HepG2 (cell line): ENCODE results near the gene TRMT1. TPM values are rescaled to one million over a fixed set of nuclear protein-coding genes. Genes with fewer than 3 reads are reported as not detected.

ENCODE experiments used
- ATAC-seq: fragments of 200-7000 bp; cut with Tn5 transposase; 3 replicates; pipeline ENCODE4 v1.9.1; 2020; ENCODE audit warnings: mild to moderate bottlenecking, moderate library complexity
- BruUV-seq: library from RNA; stranded (reverse); fragments of 400-500 nt; replicated peaks from 2 replicates; lab custom pipeline; 2021; lab: Mats Ljungman, UMichigan
- CTCF ChIA-PET: fragments of 300-600 bp; formaldehyde crosslinking; extraction: SDS; loops from one replicate; lab custom pipeline; 2021; ENCODE audit warnings: low total read pairs, inconsistent platforms, low intra/inter-chr PET ratio; lab: Yijun Ruan, JAX
- POLR2A ChIA-PET: fragments of 350-600 bp; sonication (Branson Sonifier 250); formaldehyde crosslinking; loops from one replicate; lab custom pipeline; 2020; ENCODE audit warnings: antibody characterized with exemption, inconsistent platforms; lab: Yijun Ruan, JAX
- DNase-seq: peaks from one replicate; pipeline ENCODE4 v3.0.0-alpha.2; 2015; ENCODE audit warnings: low spot score
- FAIRE-seq: peaks from 3 replicates; lab custom pipeline; 2011; peaks lifted over from hg19 to GRCh38; lab: Jason Lieb, UNC
- H2AFZ ChIP-seq: one replicate; pipeline ENCODE4 v1.6.1; 2011; ENCODE audit warnings: low read length, inconsistent platforms
- H3K27ac ChIP-seq: fragments of 300-600 bp; 3 replicates; pipeline ENCODE4 v1.8.0; 2011; ENCODE audit warnings: mixed run types, mild to moderate bottlenecking, mixed read lengths, low read length, inconsistent platforms; ENCODE audit not compliant: insufficient read depth; ENCODE audit errors: extremely low read length
- H3K27me3 ChIP-seq, 2 experiments: fragments of 200-600 bp in 1 of 2; 2 replicates in 1 of 2; 3 replicates in 1 of 2; pipeline versions ENCODE4 v1.6.0 to v1.8.0; 2011; ENCODE audit warnings: low read length in 2 of 2, mild to moderate bottlenecking in 2 of 2, moderate library complexity in 2 of 2, inconsistent platforms in 1 of 2; ENCODE audit not compliant: insufficient read depth in 2 of 2, control insufficient read depth in 1 of 2
- H3K36me3 ChIP-seq, 2 experiments: fragments of 200-600 bp in 1 of 2; replicated peaks in 1 of 2; 2 replicates in 1 of 2; 3 replicates in 1 of 2; pipeline versions ENCODE4 v1.5.1 to v1.8.0; 2011; ENCODE audit warnings: low read length in 2 of 2, inconsistent platforms in 1 of 2; ENCODE audit not compliant: insufficient read depth in 2 of 2, control insufficient read depth in 1 of 2
- H3K4me1 ChIP-seq: 2 replicates; pipeline ENCODE4 v1.5.1; 2012; ENCODE audit warnings: low read length, inconsistent platforms; ENCODE audit not compliant: insufficient read depth
- H3K4me2 ChIP-seq: 2 replicates; pipeline ENCODE4 v1.6.0; 2011; ENCODE audit warnings: low read depth, low read length, inconsistent platforms
- H3K4me3 ChIP-seq, 3 experiments: fragments of 200-600 bp in 1 of 3; sonication (generic), shearing (Covaris generic) in 1 of 3; replicated peaks in 1 of 3; 2 replicates each; pipeline ENCODE4 v1.5.1; 2011 to 2016; ENCODE audit warnings: low read length in 3 of 3, inconsistent platforms in 2 of 3, low read depth in 2 of 3, mild to moderate bottlenecking in 2 of 3, control low read depth in 1 of 3, mixed read lengths in 1 of 3; ENCODE audit not compliant: insufficient read depth in 1 of 3
- H3K79me2 ChIP-seq: one replicate; pipeline ENCODE4 v1.6.1; 2011; ENCODE audit warnings: low read length, inconsistent platforms; ENCODE audit not compliant: insufficient read depth
- H3K9ac ChIP-seq: 2 replicates; pipeline ENCODE4 v1.6.0; 2011; ENCODE audit warnings: mild to moderate bottlenecking, low read depth, low read length, inconsistent platforms; ENCODE audit not compliant: insufficient read depth
- H3K9me3 ChIP-seq: 2 replicates; pipeline ENCODE4 v1.5.1; 2012; ENCODE audit warnings: mild to moderate bottlenecking, low read length
- H4K20me1 ChIP-seq: 2 replicates; pipeline ENCODE4 v1.6.0; 2011; ENCODE audit warnings: inconsistent platforms, mild to moderate bottlenecking, low read length, moderate library complexity; ENCODE audit not compliant: insufficient read depth
- KMT2A ChIP-seq: sonication (generic); formaldehyde crosslinking; IDR thresholded peaks from 2 replicates; pipeline ENCODE4 v1.4.0; 2020; ENCODE audit warnings: missing genetic modification reagents
- POLR2G ChIP-seq: fragments of 200-400 bp; formaldehyde crosslinking; IDR thresholded peaks from 2 replicates; pipeline ENCODE4 v1.6.1; 2018; ENCODE audit warnings: mild to moderate bottlenecking, low read depth, low read length, moderate library complexity
- YY1 ChIP-seq: IDR thresholded peaks from 2 replicates; pipeline ENCODE4 v1.6.1; 2011; ENCODE audit warnings: low read length, low read depth, moderate library complexity, mild to moderate bottlenecking; ENCODE audit not compliant: insufficient read depth, insufficient replicate concordance
- ZBTB8A ChIP-seq: sonication (generic); formaldehyde crosslinking; IDR thresholded peaks from 2 replicates; pipeline ENCODE4 v1.4.0; 2020; ENCODE audit warnings: mild to moderate bottlenecking, low read depth, missing genetic modification reagents, borderline replicate concordance
- ZNF33B ChIP-seq: sonication (generic); formaldehyde crosslinking; IDR thresholded peaks from 2 replicates; pipeline ENCODE4 v1.5.1; 2020; ENCODE audit warnings: mild to moderate bottlenecking, missing genetic modification reagents
- WGBS: methylation state at CpG from one replicate; pipeline ENCODE4 v1.1.6; 2017; ENCODE audit warnings: low lambda C conversion rate; 5-methylcytosine and 5-hydroxymethylcytosine counted together
- in situ Hi-C: cut with HindIII; loops from 2 replicates; pipeline ENCODE4 v1.10.0; 2017; ENCODE audit warnings: low pct_unique_long_range_greater_than_20kb; ENCODE audit not compliant: extremely low pct_ligation_motif_present
- intact Hi-C: fragments of 100-400 bp; cut with micrococcal nuclease; formaldehyde crosslinking; loops from one replicate; pipeline ENCODE4 v1.10.0; 2022; ENCODE audit not compliant: unreplicated experiment
- polyA plus RNA-seq, 8 experiments: library from polyadenylated mRNA; depleted of rRNA in 3 of 8; stranded (reverse) in 7 of 8; unstranded in 1 of 8; fragments of >200 nt; fragmentation: Illumina TruSeq in 4 of 8; extraction: Trizol in 4 of 8; gene quantifications; 2 replicates each; pipeline versions ENCODE4 v1.2.1 to v1.2.3, GENCODE V29; 2011 to 2016; ENCODE audit warnings: low read depth in 4 of 8, missing spikeins in 1 of 8, mixed read lengths in 1 of 8; ENCODE audit not compliant: insufficient read depth in 1 of 8
- total RNA-seq, 5 experiments: library from RNA; depleted of rRNA; stranded (reverse); fragments of >200 nt; fragmentation: Illumina TruSeq; extraction: Trizol; gene quantifications; 2 replicates each; pipeline ENCODE4 v1.2.3, GENCODE V29; 2016; ENCODE audit warnings: low read depth in 1 of 5
- TF ChIP-seq, protein P1 (sequence below): sonication (generic); formaldehyde crosslinking; IDR thresholded peaks from 2 replicates; pipeline ENCODE4 v1.4.0; 2020; ENCODE audit warnings: missing genetic modification reagents

TRMT1 gene
- total and polyA plus RNA-seq, 2 of the 13 experiments (the other 11 are each of a cell fraction or from before 2014, with no cell fraction given) = 35.5 to 44.1 TPM

DNA sequence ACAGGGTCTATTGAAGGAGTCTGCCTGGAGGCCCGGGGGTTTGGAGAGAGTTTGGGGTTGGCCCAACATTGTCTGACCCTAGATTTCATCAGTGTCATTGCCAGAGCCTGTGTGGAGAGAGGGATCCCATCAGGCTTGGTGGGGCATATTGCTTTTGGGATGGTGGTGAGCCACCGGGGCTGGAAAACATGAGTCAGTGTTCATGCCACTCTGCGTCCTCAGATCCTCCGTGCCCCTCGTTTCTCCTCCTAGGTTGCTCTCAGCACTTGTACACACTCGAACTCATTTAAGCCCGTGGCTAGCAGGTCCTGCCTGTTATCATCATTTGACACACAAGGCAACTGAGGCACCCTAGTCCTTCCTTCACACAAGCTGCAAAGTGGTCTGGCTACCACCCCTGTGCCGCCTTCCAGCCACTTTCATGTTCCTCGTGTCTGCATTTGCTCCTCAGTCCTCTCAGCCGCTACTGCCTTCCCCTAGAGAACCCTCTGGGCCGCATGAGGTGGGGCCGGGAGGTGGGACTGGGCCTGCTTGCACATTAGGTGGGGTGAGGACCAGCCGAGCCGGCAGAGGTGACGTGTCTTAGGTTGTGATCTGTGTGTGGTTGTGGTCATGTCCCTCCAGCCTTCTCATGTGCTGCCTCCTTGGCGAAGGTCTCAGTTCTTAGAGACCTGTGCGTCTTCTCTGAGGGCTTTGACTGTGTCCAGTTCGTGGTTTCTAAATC lies 5.2 kb upstream of the TRMT1 start (continued):
- TF ChIP-seq, protein P1, sequence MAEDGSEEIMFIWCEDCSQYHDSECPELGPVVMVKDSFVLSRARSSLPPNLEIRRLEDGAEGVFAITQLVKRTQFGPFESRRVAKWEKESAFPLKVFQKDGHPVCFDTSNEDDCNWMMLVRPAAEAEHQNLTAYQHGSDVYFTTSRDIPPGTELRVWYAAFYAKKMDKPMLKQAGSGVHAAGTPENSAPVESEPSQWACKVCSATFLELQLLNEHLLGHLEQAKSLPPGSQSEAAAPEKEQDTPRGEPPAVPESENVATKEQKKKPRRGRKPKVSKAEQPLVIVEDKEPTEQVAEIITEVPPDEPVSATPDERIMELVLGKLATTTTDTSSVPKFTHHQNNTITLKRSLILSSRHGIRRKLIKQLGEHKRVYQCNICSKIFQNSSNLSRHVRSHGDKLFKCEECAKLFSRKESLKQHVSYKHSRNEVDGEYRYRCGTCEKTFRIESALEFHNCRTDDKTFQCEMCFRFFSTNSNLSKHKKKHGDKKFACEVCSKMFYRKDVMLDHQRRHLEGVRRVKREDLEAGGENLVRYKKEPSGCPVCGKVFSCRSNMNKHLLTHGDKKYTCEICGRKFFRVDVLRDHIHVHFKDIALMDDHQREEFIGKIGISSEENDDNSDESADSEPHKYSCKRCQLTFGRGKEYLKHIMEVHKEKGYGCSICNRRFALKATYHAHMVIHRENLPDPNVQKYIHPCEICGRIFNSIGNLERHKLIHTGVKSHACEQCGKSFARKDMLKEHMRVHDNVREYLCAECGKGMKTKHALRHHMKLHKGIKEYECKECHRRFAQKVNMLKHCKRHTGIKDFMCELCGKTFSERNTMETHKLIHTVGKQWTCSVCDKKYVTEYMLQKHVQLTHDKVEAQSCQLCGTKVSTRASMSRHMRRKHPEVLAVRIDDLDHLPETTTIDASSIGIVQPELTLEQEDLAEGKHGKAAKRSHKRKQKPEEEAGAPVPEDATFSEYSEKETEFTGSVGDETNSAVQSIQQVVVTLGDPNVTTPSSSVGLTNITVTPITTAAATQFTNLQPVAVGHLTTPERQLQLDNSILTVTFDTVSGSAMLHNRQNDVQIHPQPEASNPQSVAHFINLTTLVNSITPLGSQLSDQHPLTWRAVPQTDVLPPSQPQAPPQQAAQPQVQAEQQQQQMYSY (CRISPR knock-in tag) = no peak
- TF ChIP-seq, all 625 proteins: peak for 0

DNA sequence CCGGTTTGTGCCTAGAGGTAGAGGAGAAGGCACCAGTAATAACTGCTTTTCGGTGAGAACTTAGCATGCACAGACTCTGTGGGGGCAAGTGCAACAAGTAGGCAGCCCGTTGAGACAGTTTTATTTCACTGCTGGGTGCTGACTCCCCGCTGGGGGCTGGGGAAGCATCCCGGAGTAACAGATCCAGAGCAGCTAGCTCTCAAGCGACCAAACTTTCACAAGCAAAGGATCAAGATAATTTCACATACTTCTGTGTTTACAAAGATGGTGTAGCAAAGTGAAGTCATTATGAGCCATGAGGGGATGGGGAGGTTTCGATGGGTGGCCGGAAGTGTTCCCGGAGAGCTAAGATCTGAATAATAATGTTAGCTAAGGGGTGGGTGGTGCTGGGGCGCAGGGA lies 4.3 kb upstream of the TRMT1 start:
- Histone ChIP-seq H3K4me3 (no peak overlapping the region), H4K20me1 (peaks cover 22% of the 10 kb centered on the region)
- 94% methylated on average over 10 of the region's 10 CpGs for WGBS
- FAIRE-seq = no peak
- no peak for TF ChIP-seq ZBTB8A (CRISPR knock-in tag)
- no peak for TF ChIP-seq YY1
- TF ChIP-seq ZNF33B (CRISPR knock-in tag) = no peak
- no peak for TF ChIP-seq POLR2G
- no peak for TF ChIP-seq KMT2A (CRISPR knock-in tag)
- TF ChIP-seq, all 625 proteins: peak for 0
- no TSS peak for BruUV-seq
- Histone ChIP-seq H2AFZ (no peak overlapping the region), H3K9ac (no peak overlapping the region), H3K36me3 (peaks cover 7 to 32% of the 10 kb centered on the region in 2 experiments; a peak in 4 of 5 replicates), H3K9me3 (no peaks in the 10 kb centered on the region), H3K27ac (peak overlapping the region; percentile 91), H3K27me3 (no peaks in the 10 kb centered on the region; a peak in 1 of 5 replicates), H3K79me2 (peaks cover 67% of the 10 kb centered on the region), H3K4me1 (peaks cover 30% of the 10 kb centered on the region), H3K4me2 (peak overlapping the region; percentile 24; the same call in 1 of the 2 replicates)
- ChIA-PET POLR2A (interaction anchor here (1.0 to 2.1 kb wide), 2 partner anchors 8 to 29 kb away, joined by 3 to 9 read pairs; partner anchors contain the start of genes IER2 and STX10), CTCF (no interaction called here)
- no peak for DNase-seq
- in situ Hi-C loops (no loop called here), intact Hi-C loops (no loop called here)
- ATAC-seq = no peak
